ENCODE data around the gene HSH2D. TPM values are rescaled to one million over a fixed set of nuclear protein-coding genes. Genes with fewer than 3 reads are reported as not detected.

The HSH2D gene
- total RNA-seq, 6 donors from 2014 or later, result 5.9 to 12.6 (median 8.2) TPM

DNA sequence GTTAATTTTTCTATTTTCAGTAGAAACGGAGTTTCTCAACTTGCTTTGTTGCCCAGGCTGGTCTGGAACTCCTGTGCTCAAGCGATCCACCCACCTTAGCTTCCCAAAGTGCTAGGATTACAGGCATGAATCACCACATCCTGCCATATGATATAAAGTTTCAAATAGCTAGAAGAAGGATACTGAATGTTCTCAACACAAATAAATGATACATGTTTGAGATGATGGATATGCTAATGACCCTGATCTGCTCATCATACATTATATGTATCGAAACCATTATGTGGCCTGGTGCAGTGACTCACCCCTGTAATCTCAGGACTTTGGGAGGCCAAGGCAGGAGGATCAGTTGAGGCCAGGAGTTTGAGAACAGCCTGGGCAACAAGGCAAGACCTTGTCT is 18.4 kb downstream of the HSH2D start:
- H3K4me3 ChIP-seq, result no peak overlapping the region
- no peak overlapping the region for H3K27ac ChIP-seq
- no peaks in the 10 kb centered on the region for H3K4me1 ChIP-seq
- peaks cover 0 to 4% (median 0%) of the 10 kb centered on the region in 4 donors for H3K36me3 ChIP-seq
- no peak for ATAC-seq (ENCODE audit: low FRiP score in 2 of 2)
- no peaks in the 10 kb centered on the region for H3K9me3 ChIP-seq
- no peaks in the 10 kb centered on the region for H3K27me3 ChIP-seq
- TF ChIP-seq POLR2AphosphoS5 (IDR thresholded peaks at IDR 0.05) (no peak), EP300 (IDR thresholded peaks at IDR 0.05) (no peak), POLR2A (IDR thresholded peaks at IDR 0.05) (no peak)
- TF ChIP-seq, protein P1, sequence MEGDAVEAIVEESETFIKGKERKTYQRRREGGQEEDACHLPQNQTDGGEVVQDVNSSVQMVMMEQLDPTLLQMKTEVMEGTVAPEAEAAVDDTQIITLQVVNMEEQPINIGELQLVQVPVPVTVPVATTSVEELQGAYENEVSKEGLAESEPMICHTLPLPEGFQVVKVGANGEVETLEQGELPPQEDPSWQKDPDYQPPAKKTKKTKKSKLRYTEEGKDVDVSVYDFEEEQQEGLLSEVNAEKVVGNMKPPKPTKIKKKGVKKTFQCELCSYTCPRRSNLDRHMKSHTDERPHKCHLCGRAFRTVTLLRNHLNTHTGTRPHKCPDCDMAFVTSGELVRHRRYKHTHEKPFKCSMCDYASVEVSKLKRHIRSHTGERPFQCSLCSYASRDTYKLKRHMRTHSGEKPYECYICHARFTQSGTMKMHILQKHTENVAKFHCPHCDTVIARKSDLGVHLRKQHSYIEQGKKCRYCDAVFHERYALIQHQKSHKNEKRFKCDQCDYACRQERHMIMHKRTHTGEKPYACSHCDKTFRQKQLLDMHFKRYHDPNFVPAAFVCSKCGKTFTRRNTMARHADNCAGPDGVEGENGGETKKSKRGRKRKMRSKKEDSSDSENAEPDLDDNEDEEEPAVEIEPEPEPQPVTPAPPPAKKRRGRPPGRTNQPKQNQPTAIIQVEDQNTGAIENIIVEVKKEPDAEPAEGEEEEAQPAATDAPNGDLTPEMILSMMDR (IDR thresholded peaks at IDR 0.05), result no peak
- DNase-seq, result no peak
- WGBS, 2 donors, result 86 to 90% methylated on average over 3 of the region's 3 CpGs

DNA sequence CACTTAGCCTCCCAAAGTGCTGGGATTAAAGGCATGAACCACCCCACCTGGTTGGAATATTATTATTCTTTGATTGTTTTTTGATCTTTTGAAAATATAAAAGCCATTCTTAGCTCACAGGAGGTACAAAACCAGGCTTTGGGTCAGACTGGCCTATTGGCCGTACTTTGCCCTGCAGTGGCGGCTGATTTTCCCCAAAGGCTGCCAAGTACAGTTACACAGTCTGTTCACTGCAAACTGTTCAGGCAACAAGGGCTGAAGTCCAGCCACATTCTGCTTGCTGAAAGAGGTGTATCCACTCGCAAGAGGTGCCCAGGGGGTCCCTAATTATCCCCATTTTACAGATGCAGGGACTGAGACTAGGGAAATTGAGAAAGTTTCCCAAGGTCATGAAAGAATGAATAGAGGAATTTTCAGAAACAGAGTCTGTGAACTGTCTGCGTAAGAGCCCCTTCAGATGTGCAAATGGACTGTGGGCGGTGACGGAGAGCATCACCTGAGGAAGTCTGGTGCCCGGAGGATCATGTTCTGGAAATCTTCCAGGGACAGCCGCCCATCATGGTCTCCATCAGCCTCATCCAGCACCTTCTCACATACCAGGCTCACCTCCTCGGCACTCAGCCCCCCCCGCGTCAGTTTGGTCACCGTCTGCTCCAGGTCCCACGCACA is 20.9 kb downstream of the HSH2D start:
- ATAC-seq (ENCODE audit: low FRiP score in 2 of 2), result no peak
- no peak for DNase-seq
- TF ChIP-seq POLR2AphosphoS5 (IDR thresholded peaks at IDR 0.05), result no peak
- TF ChIP-seq POLR2A (IDR thresholded peaks at IDR 0.05), result no peak
- TF ChIP-seq EP300 (IDR thresholded peaks at IDR 0.05), result no peak
- TF ChIP-seq, protein P1 (IDR thresholded peaks at IDR 0.05), result no peak
- no peaks in the 10 kb centered on the region for H3K9me3 ChIP-seq
- whole genome bisulfite sequencing, 2 donors, result 84 to 90% methylated on average over 12 to 13 of the region's 13 CpGs
- no peaks in the 10 kb centered on the region for H3K4me1 ChIP-seq
- H3K4me3 ChIP-seq, result no peak overlapping the region
- no peaks in the 10 kb centered on the region for H3K27me3 ChIP-seq
- H3K36me3 ChIP-seq, result no peaks in the 10 kb centered on the region
- H3K27ac ChIP-seq, result no peak overlapping the region

DNA sequence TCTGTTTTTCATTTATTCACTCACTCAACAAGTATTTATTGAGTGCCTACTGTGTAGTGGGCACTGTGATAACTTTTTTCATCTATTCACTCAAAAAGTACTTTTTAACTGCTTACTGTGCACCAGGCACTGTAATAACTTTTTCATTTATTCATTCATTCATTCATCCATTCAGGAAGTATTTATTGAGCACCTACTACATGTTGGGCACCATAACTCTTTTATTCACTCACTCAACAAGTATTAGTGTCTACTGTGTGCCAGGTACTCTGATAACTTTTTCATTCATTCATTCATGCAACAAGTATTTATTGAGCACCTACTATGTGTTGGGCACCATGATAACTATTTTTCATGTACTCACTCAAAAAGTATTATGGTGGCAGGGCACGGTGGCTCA is 22.9 kb downstream of the HSH2D start:
- no peak for ATAC-seq (ENCODE audit: low FRiP score in 2 of 2)
- H3K27ac ChIP-seq, result no peak overlapping the region

DNA sequence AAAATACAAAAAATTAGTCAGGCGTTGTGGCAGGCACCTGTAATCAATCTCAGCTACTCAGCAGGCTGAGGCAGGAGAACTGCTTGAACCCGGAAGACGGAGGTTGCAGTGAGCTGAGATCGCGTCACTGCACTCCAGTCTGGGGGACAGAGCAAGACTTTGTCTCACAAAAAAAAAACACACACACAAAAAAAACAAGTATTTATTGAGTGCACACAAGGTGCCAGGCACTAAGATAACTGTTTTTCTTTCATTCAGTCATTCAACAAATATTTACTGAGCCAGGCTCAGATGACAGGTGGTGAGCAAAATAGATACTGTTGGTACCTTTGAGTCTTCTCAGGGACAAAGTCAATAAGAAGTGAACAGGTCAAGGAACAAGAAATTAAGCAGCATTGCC is 23.6 kb downstream of the HSH2D start:
- no peaks in the 10 kb centered on the region for H3K27me3 ChIP-seq
- H3K4me1 ChIP-seq, result no peaks in the 10 kb centered on the region
- no peak overlapping the region for H3K27ac ChIP-seq
- no peaks in the 10 kb centered on the region for H3K36me3 ChIP-seq
- no peak overlapping the region for H3K4me3 ChIP-seq
- TF ChIP-seq POLR2A (IDR thresholded peaks at IDR 0.05), result no peak
- no peak for TF ChIP-seq EP300 (IDR thresholded peaks at IDR 0.05)
- no peak for TF ChIP-seq POLR2AphosphoS5 (IDR thresholded peaks at IDR 0.05)
- TF ChIP-seq, protein P1 (IDR thresholded peaks at IDR 0.05), result no peak
- H3K9me3 ChIP-seq, result no peaks in the 10 kb centered on the region
- DNase-seq (no peak), ATAC-seq (ENCODE audit: low FRiP score in 2 of 2) (no peak)
- WGBS, 2 donors, result 88 to 89% methylated on average over 5 of the region's 5 CpGs

More for the DNA sequence above, 22.9 kb downstream of the HSH2D start:
- Histone ChIP-seq H3K27me3 (no peaks in the 10 kb centered on the region), H3K36me3 (no peaks in the 10 kb centered on the region), H3K4me1 (no peaks in the 10 kb centered on the region), H3K4me3 (no peak overlapping the region), H3K9me3 (no peaks in the 10 kb centered on the region)
- no peak for TF ChIP-seq EP300 (IDR thresholded peaks at IDR 0.05)
- TF ChIP-seq, protein P1 (IDR thresholded peaks at IDR 0.05), result no peak
- no peak for TF ChIP-seq POLR2A (IDR thresholded peaks at IDR 0.05)
- TF ChIP-seq POLR2AphosphoS5 (IDR thresholded peaks at IDR 0.05), result no peak
- WGBS, 2 donors, result 90 to 91% methylated on average over 1 of the region's 1 CpG
- no peak for DNase-seq
